Measurements from ENCODE around the gene CHDH. TPM values are rescaled to one million over a fixed set of nuclear protein-coding genes. Genes with fewer than 3 reads are reported as not detected.
A peak's percentile ranks its signal among the peaks of the same experiment; 100 is the strongest.

Gene CHDH
- total RNA-seq, 6 experiments from 2014 or later: 25.0 to 49.1 (median 39.4) TPM

- ATAC-seq: peak in 1 of 4 donors; percentile 12
- 85% methylated on average over 4 of the region's 4 CpGs for WGBS (ENCODE audit: insufficient coverage, low coverage, low lambda C conversion rate, missing lambda C conversion rate)
- H3K4me3 ChIP-seq: no peak overlapping the region
- H3K27ac ChIP-seq: no peak overlapping the region
- TF ChIP-seq CTCF (IDR thresholded peaks at IDR 0.05): peak in 1 of 4 donors; percentile 9
- no peak for TF ChIP-seq POLR2A (IDR thresholded peaks at IDR 0.05)
- H3K27me3 ChIP-seq: no peaks in the 10 kb centered on the region
- intact Hi-C loops (cut with DNase I): no loop called here
- H3K9me3 ChIP-seq: no peaks in the 10 kb centered on the region
- no peak for DNase-seq
- peaks cover 0 to 10% (median 4%) of the 10 kb centered on the region in 4 donors for H3K36me3 ChIP-seq
- H3K4me1 ChIP-seq: no peaks in the 10 kb centered on the region
Measured at GRCh38 chr3:53812434-53812833, 33.8 kb downstream of the CHDH start.

- ATAC-seq: peak in 2 of 4 donors; percentile 25 to 36
Measured at GRCh38 chr3:53811143-53811927, 34.9 kb downstream of the CHDH start.

GRCh38 chr3:53809764-53810400, 36.3 kb downstream of the CHDH start:
- no peak overlapping the region for H3K4me3 ChIP-seq
- DNase-seq: peak in 1 of 3 donors; percentile 42
- no peaks in the 10 kb centered on the region for H3K27me3 ChIP-seq
- intact Hi-C loops (cut with DNase I): no loop called here
- peaks cover 0 to 10% (median 0%) of the 10 kb centered on the region in 4 donors for H3K4me1 ChIP-seq
- TF ChIP-seq POLR2A (IDR thresholded peaks at IDR 0.05): no peak
- TF ChIP-seq CTCF (IDR thresholded peaks at IDR 0.05): no peak
- WGBS (ENCODE audit: insufficient coverage, low coverage, low lambda C conversion rate, missing lambda C conversion rate): 89% methylated on average over 24 of the region's 28 CpGs
- ATAC-seq: peak in 1 of 4 donors; percentile 8
- no peak overlapping the region for H3K27ac ChIP-seq
- no peaks in the 10 kb centered on the region for H3K9me3 ChIP-seq
- H3K36me3 ChIP-seq: no peaks in the 10 kb centered on the region

More at GRCh38 chr3:53811143-53811927, 34.9 kb downstream of the CHDH start:
- intact Hi-C loops (cut with DNase I): no loop called here
- TF ChIP-seq CTCF (IDR thresholded peaks at IDR 0.05) (no peak), POLR2A (IDR thresholded peaks at IDR 0.05) (no peak)
- H3K9me3 ChIP-seq: no peaks in the 10 kb centered on the region
- no peak overlapping the region for H3K4me3 ChIP-seq
- peak in 2 of 3 donors; percentile 43 to 50 for DNase-seq
- H3K27me3 ChIP-seq: no peaks in the 10 kb centered on the region
- peaks cover 0 to 8% (median 0%) of the 10 kb centered on the region in 4 donors for H3K4me1 ChIP-seq
- 88% methylated on average over 14 of the region's 24 CpGs for WGBS (ENCODE audit: insufficient coverage, low coverage, low lambda C conversion rate, missing lambda C conversion rate)
- no peak overlapping the region for H3K27ac ChIP-seq
- no peaks in the 10 kb centered on the region for H3K36me3 ChIP-seq

GRCh38 chr3:53809267-53809666, 37.0 kb downstream of the CHDH start:
- TF ChIP-seq CTCF (IDR thresholded peaks at IDR 0.05): no peak
- no peaks in the 10 kb centered on the region for H3K9me3 ChIP-seq
- ATAC-seq (no peak), DNase-seq (no peak)
- no peaks in the 10 kb centered on the region for H3K36me3 ChIP-seq
- no peak overlapping the region for H3K4me3 ChIP-seq
- WGBS (ENCODE audit: insufficient coverage, low coverage, low lambda C conversion rate, missing lambda C conversion rate): 52% methylated on average over 2 of the region's 12 CpGs
- H3K27me3 ChIP-seq: no peaks in the 10 kb centered on the region
- intact Hi-C loops (cut with DNase I): no loop called here
- peaks cover 0 to 10% (median 0%) of the 10 kb centered on the region in 4 donors for H3K4me1 ChIP-seq
- no peak overlapping the region for H3K27ac ChIP-seq

All from right lobe of liver (tissue), 6 donors.